Psoas muscle (tissue), 8 donors: ENCODE data around the gene GET4. TPM values are rescaled to one million over a fixed set of nuclear protein-coding genes. Genes with fewer than 3 reads are reported as not detected.
A peak's percentile ranks its signal among the peaks of the same experiment; 100 is the strongest.

ENCODE experiments used
- ATAC-seq, 4 donors: fragments of 200-7000 bp; cut with Tn5 transposase; one replicate each; pipeline ENCODE4 v1.9.1; 2020; ENCODE audit warnings: moderate library complexity in 3 of 4, mild to moderate bottlenecking in 2 of 4
- DNase-seq, 2 donors: peaks; one replicate each; pipeline ENCODE4 v3.0.0-alpha.2; 2020
- H3K27ac ChIP-seq: fragments of 200-600 bp; one replicate; pipeline ENCODE4 v1.8.0; 2022
- H3K27me3 ChIP-seq, 3 donors: fragments of 200-600 bp in 1 of 3; one replicate each; pipeline versions ENCODE4 v1.6.1 to v1.8.0; 2013 to 2022; ENCODE audit warnings: low read length in 2 of 3, mild to moderate bottlenecking in 2 of 3, moderate library complexity in 1 of 3; ENCODE audit not compliant: insufficient read depth in 3 of 3
- H3K36me3 ChIP-seq, 2 donors: fragments of 200-600 bp in 1 of 2; one replicate each; pipeline versions ENCODE4 v1.6.1 to v1.8.0; 2013 to 2022; ENCODE audit warnings: low read depth in 1 of 2, mild to moderate bottlenecking in 1 of 2, moderate library complexity in 1 of 2; ENCODE audit not compliant: insufficient read depth in 1 of 2
- H3K4me1 ChIP-seq: fragments of 200-600 bp; one replicate; pipeline ENCODE4 v1.8.0; 2022
- H3K4me3 ChIP-seq: fragments of 200-600 bp; one replicate; pipeline ENCODE4 v1.8.0; 2022; ENCODE audit warnings: mild to moderate bottlenecking
- H3K9me3 ChIP-seq: fragments of 200-600 bp; one replicate; pipeline ENCODE4 v1.8.0; 2022
- WGBS, 3 donors: extraction: QIAGEN DNeasy Blood & Tissue Kit; methylation state at CpG; one replicate each; pipeline versions ENCODE4 v1.1.6 to v1.1.7; 2013; 5-methylcytosine and 5-hydroxymethylcytosine counted together
- intact Hi-C, 2 donors: fragments of 100-400 bp; cut with DNase I; formaldehyde crosslinking; loops; one replicate each; pipeline versions ENCODE4 v1.11.0 to v1.14.2; 2022
- polyA plus RNA-seq, 3 donors: library from polyadenylated mRNA; stranded (reverse); fragments of 200-250 nt; gene quantifications; one replicate each; pipeline ENCODE4 v1.2.3, GENCODE V29; 2013
- total RNA-seq, 4 donors: library from RNA; stranded (reverse); fragmentation: NEBNext Ultra II Directional in 2 of 4; extraction: Animal tissue kit (Norgen Biotek cat#: 25700) in 2 of 4; gene quantifications; one replicate each; pipeline versions ENCODE4 v1.2.1 to v1.2.4, GENCODE V29; 2021 to 2023
- TF ChIP-seq, protein P1 (sequence below): fragments of 200-600 bp; IDR thresholded peaks from one replicate; pipeline ENCODE4 v1.8.0; 2022; ENCODE audit warnings: antibody characterized with exemption
- donor health status: healthy with polysubstance abuse.
- donor health status: DM: no; HTN: no; CAD: no; lungs with moderate emphysema.
- donor health status: Bipolar disorder and iron deficiency.
- donor health status: healthy.
- donor health status: DM: yes; HTN: yes; CAD: no.
- donor health status: DM: no; HTN: no; CAD: no.
- donor health status: DM: no; HTN: no; CAD: no.
- donor health status: DM: yes; HTN: yes; CAD: no.

GET4 gene
- total and polyA plus RNA-seq, 7 donors, result 27.3 to 51.1 (median 36.8) TPM

- Histone ChIP-seq H3K4me1 (no peaks in the 10 kb centered on the region), H3K9me3 (no peaks in the 10 kb centered on the region), H3K27me3 (peaks cover 0 to 44% (median 4%) of the 10 kb centered on the region in 3 donors), H3K27ac (no peak overlapping the region), H3K36me3 (no peaks in the 10 kb centered on the region), H3K4me3 (no peak overlapping the region)
- peak in 1 of 4 donors; percentile 27 for ATAC-seq
- TF ChIP-seq, protein P1, sequence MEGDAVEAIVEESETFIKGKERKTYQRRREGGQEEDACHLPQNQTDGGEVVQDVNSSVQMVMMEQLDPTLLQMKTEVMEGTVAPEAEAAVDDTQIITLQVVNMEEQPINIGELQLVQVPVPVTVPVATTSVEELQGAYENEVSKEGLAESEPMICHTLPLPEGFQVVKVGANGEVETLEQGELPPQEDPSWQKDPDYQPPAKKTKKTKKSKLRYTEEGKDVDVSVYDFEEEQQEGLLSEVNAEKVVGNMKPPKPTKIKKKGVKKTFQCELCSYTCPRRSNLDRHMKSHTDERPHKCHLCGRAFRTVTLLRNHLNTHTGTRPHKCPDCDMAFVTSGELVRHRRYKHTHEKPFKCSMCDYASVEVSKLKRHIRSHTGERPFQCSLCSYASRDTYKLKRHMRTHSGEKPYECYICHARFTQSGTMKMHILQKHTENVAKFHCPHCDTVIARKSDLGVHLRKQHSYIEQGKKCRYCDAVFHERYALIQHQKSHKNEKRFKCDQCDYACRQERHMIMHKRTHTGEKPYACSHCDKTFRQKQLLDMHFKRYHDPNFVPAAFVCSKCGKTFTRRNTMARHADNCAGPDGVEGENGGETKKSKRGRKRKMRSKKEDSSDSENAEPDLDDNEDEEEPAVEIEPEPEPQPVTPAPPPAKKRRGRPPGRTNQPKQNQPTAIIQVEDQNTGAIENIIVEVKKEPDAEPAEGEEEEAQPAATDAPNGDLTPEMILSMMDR, result no peak
- intact Hi-C loops, result loop anchor here in 1 of 2 donors (5.0 kb wide), 2 partner anchors 52 to 162 kb away; no protein-coding TSS in a partner anchor
- 28 to 35% (median 34%) methylated on average over 17 to 20 of the region's 20 CpGs for WGBS, 3 donors
- DNase-seq, result peak in 1 of 2 donors; percentile 48
Measured at GRCh38 chr7:904847-905246, 28.5 kb downstream of the GET4 start.

DNA sequence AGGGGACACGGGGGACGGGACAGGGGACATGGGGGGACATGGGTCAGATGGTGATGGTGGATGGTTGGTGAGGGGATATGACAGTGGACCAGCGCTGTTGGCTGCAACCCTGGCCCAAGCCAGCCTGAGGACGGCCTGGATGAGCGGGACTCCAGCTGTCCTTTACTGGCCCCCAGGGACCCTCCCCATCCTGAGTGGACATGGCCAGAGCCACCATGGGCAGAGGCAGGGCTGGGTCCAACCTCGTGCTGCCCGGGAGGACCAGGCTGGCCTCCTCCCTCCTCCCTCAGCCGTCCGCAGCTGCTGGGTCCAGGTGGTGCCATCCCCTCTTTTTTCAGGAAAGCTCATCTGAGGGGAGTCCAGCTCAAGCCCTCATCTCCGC is 30.4 kb downstream of the GET4 start:
- DNase-seq (no peak), ATAC-seq (no peak)
- intact Hi-C loops, result loop anchor here in 1 of 2 donors (5.0 kb wide), 2 partner anchors 51 to 161 kb away; no protein-coding TSS in a partner anchor
- Histone ChIP-seq H3K27me3 (peaks cover 0 to 53% (median 4%) of the 10 kb centered on the region in 3 donors), H3K27ac (no peak overlapping the region), H3K36me3 (no peaks in the 10 kb centered on the region), H3K4me3 (no peak overlapping the region), H3K9me3 (no peaks in the 10 kb centered on the region), H3K4me1 (no peaks in the 10 kb centered on the region)
- TF ChIP-seq, protein P1, result no peak
- 17 to 33% (median 24%) methylated on average over 7 to 10 of the region's 10 CpGs for WGBS, 3 donors

- 46 to 59% (median 50%) methylated on average over 49 of the region's 49 CpGs for WGBS, 3 donors
- DNase-seq, result peak in 1 of 2 donors; percentile 54
- no peak for ATAC-seq
Measured at GRCh38 chr7:907158-907980, 31.0 kb downstream of the GET4 start.

GRCh38 chr7:908159-908581 is 31.8 kb downstream of the GET4 start:
- H3K36me3 ChIP-seq, result no peaks in the 10 kb centered on the region
- H3K4me1 ChIP-seq, result no peaks in the 10 kb centered on the region
- H3K27me3 ChIP-seq, result peaks cover 0 to 48% (median 6%) of the 10 kb centered on the region in 3 donors
- no peak overlapping the region for H3K27ac ChIP-seq
- TF ChIP-seq, protein P1, result no peak
- no peak for DNase-seq
- 75 to 76% (median 76%) methylated on average over 10 to 12 of the region's 12 CpGs for WGBS, 3 donors
- no peaks in the 10 kb centered on the region for H3K9me3 ChIP-seq
- ATAC-seq, result no peak
- intact Hi-C loops, result loop anchor here in 1 of 2 donors (5.0 kb wide), 2 partner anchors 49 to 159 kb away; no protein-coding TSS in a partner anchor
- H3K4me3 ChIP-seq, result no peak overlapping the region

More at GRCh38 chr7:907158-907980, 31.0 kb downstream of the GET4 start:
- Histone ChIP-seq H3K27me3 (peaks cover 0 to 53% (median 6%) of the 10 kb centered on the region in 3 donors), H3K36me3 (no peaks in the 10 kb centered on the region), H3K27ac (no peak overlapping the region), H3K4me3 (no peak overlapping the region), H3K9me3 (no peaks in the 10 kb centered on the region), H3K4me1 (no peaks in the 10 kb centered on the region)
- TF ChIP-seq, protein P1, result no peak
- intact Hi-C loops, result loop anchor here in 1 of 2 donors (5.0 kb wide), 2 partner anchors 50 to 160 kb away; no protein-coding TSS in a partner anchor
